ENCODE data around the gene LEO1.

The LEO1 gene

GRCh38 chr15:51931016-51931415, 40.6 kb downstream of the LEO1 start:
- no peak for DNase-seq (ENCODE audit: low spot score)

- DNase-seq (ENCODE audit: low spot score) = no peak
Observed at GRCh38 chr15:51926809-51927208, 44.8 kb downstream of the LEO1 start.

DNA sequence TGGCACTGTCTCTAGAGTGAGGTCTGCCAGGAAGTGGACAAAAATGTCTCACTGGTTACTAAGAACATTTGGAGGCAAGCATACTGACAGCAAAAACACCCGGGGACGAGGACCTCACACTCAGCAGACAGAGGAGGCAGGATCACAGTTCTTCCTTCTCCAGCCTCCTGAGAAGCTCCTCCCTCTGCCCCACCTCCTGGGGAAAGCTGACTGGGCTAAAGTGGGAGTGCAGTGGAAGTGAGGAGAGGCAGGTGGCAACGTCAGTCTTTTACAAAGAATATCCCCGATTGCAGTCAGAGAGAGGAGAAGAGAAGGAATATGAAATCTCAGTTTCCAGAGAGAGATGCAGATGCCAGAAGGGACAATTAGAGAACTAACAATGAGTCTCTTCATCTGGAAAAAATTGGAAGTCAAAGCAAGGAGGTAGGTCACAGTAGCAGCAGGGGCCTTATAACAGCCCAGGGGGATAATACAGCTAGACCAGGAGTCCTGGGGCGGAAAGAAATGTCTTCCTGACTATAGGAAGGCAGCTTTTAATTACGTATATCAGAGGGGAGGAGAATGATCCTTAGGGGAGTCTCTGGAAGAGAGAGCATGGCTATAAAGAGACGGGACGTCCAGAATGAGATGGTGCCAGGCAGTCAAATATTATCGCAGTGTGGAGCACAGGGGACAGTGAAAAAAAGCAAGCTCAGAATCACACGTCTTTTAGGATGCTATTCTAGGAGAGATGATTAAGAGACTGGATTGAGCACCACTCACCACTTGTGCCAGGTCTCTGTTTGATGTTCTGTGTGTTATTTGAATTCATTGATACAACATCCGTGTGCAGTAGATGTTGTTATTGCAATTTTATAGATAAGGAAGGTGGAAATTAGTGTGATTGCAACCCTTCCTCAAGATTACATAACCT, 47.2 kb downstream of the LEO1 start:
- no peak for DNase-seq (ENCODE audit: low spot score)

GRCh38 chr15:51917493-51917892, 54.1 kb downstream of the LEO1 start:
- peak; percentile 16 for DNase-seq (ENCODE audit: low spot score)

- DNase-seq (ENCODE audit: low spot score) = no peak
Observed at GRCh38 chr15:51912528-51912927, 59.0 kb downstream of the LEO1 start.

DNA sequence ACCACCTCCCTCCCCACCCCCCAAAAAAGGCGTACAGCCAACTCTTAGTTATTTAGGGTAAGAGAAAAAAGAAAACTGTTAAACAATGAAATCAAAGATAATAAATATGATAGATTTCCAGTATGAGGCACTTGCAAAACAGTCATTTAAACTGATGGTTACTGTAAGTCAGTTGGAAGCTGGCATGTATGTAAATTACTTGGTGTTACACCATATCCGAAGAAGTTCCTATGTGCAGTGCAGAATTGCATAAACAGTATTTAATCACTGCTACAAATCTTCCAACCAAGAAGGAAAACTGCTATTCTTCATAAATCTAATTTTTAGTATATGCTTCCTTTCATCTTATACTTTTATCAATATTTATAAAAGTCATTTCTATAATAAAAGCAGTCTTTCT, 62.0 kb downstream of the LEO1 start:
- no peak for DNase-seq (ENCODE audit: low spot score)

- no peak for DNase-seq (ENCODE audit: low spot score)
Observed at GRCh38 chr15:51908316-51908715, 63.3 kb downstream of the LEO1 start.

- no peak for DNase-seq (ENCODE audit: low spot score)
Observed at GRCh38 chr15:51907136-51907862, 64.3 kb downstream of the LEO1 start.

DNA sequence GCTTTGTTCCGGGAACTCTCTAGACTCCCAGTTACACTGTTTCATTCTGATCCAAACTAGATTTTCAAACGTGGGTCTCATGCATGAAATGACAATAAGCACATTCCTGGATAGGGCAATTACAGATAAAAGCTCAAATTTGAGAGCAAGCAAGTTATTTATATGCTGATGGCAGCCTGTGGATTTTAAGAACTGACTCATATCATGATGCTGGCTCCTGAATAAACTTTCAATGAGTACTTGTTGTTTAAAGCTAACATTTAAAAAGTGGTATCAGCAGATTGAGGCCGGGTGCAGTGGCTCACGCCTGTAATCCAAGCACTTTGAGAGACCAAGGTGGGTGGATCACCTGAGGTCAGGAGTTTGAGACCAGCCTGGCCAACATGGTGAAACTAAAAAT, 66.6 kb downstream of the LEO1 start:
- no peak for DNase-seq (ENCODE audit: low spot score)

- DNase-seq (ENCODE audit: low spot score) = no peak
Observed at GRCh38 chr15:51904421-51904820, 67.2 kb downstream of the LEO1 start.

DNA sequence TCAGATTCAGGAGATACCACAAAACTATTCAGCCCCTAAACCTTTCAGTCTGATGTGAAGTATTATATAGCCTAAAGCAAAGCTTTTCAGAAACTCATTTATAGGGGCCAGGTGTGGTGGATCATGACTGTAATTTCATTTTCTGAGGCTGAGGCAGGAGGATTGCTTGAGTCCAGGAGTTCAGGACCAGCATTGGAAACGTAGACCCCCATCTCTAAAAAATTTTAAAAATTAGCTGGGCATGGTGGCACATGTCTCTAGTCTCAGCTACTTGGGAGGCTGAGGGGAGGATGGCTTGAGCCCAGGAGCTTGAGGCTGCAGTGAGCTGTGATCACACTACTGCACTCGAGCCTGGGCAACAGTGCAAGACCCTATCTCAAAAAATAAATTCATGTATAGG, 82.1 kb downstream of the LEO1 start:
- DNase-seq (ENCODE audit: low spot score) = no peak

- DNase-seq (ENCODE audit: low spot score) = peak; percentile 70
Observed at GRCh38 chr15:51888593-51889195, 82.9 kb downstream of the LEO1 start.

Data from hematopoietic multipotent progenitor cell treated with erythropoietin and hydrocortisone succinate and interleukin-3 and kit ligand, for 15 days (in vitro differentiated cells).